NCI-H1105 (cell line): ENCODE measurements around the gene NPSR1.

Experiments
- DNase-seq: peaks from one replicate; lab custom pipeline; 2025; lab: John Stamatoyannopoulos, UW

The NPSR1 gene

DNA sequence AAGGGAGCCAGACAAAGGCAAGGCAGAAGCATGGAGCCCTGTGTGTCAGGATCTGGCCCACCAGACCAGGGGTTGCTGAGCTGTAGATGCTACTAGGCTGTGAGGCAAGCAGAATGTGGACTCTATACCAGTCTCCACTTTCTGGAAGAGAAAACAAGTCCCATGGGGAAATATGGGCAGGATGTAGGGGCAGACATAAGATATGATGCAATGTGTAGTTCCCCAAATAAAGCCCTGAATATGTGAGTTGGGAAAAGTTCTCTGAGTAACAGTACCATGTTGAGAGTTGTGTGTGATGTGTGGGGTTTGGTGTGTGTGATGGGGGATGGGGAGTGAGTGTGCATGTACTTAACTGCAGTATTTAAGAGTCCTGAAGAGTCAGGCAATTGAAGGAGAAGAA lies 62.3 kb downstream of the NPSR1 start:
- DNase-seq, result no peak

DNA sequence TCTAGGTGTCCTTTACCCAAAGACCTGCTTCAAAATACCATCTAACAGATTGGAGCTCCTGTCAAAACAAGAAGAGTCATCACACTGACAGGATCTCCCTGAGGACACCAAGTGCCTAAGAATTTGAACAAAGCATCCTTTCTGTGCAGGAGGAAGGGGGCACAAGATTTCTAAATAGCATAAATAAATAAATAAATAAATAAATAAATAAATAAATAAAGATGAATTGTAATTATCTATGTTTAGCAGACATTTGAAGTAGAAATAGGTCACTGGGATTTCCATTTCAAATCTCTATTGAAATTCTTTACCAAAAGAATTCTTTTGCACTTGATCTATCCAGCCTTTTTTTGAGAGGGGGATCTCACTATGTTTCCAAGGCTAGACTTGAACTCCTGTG lies 65.3 kb downstream of the NPSR1 start:
- DNase-seq, result no peak

GRCh38 chr7:34723866-34724490 lies 66.0 kb downstream of the NPSR1 start:
- DNase-seq, result no peak

DNA sequence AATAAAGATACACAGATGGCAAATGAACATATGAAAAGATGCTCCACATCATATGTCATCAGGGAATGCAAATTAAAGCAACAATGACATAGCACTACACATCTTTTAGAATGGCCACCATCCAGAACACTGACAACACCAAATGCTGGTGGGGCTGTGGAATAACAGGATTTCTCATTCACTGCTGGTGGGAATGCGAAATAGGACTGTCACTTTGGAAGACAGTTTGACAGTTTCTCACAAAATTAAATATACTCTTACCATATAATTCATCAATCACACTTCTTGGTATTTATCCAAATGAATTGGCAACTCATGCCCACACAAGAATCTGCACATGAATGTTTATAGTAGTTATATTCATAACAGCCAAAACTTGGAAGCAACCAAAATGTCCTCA lies 68.2 kb downstream of the NPSR1 start:
- no peak for DNase-seq

DNA sequence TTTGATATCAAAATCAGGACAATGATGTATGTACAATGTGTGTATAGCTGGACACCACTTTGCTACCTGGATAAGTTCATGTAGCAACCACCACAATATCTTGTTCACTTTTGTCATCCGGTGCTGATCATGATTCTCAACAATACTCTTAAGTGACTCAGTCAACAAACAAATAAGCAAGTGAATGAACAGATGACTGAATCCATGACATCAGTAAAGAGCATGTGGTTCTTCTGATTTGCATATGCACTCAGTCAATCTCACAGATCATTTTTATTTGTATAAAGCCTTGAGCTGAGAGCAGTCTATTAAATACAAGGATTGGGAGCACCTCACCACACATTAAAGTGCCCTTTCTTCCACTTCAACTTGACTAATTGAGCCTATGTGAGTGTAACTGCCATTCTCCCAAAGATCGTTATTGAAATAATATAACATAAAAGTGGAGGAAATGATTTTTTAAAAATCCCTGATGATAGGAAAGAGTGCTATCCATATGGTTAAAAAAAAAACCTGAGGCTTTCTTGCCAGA lies 69.5 kb downstream of the NPSR1 start:
- DNase-seq, result peak; percentile 42

DNA sequence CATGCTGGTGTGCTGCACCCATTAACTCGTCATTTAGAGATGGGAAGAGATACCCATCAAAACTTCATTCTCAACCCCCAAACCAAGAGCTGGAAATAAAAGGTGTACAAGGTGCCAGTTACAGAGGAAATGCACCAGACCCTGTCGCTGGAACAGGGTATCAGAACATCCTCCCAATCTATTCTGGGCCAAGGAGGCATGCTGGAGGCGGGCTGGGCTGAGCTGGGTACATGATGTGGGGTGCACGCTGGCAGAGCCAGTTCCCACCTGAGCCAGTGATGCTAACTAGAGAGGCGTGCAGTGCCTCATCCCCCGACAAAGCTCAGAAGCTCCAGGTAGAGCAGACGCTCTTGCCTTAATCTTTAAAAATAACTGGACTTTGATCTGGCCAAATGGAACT lies 70.1 kb downstream of the NPSR1 start:
- no peak for DNase-seq

DNA sequence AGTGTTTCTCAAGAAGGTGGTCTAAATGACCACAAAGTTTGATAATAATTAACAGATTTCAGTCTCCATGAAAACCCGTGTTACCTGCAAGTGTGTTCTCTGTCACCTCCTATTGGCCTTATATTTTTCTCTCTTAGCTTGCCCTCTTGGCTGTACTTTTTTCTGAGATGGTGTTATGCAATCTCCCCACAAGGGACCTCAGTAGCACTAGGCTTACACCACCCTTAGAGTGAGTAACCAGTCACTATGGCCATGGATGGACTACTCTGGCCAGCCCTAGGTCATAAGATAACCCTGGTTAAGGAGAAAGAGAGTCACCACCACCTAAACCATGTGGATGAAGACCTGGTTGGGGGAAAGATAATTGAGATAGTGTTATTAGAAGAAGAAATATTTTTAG lies 76.8 kb downstream of the NPSR1 start:
- DNase-seq, result no peak

GRCh38 chr7:34735526-34735925 lies 77.5 kb downstream of the NPSR1 start:
- no peak for DNase-seq

DNA sequence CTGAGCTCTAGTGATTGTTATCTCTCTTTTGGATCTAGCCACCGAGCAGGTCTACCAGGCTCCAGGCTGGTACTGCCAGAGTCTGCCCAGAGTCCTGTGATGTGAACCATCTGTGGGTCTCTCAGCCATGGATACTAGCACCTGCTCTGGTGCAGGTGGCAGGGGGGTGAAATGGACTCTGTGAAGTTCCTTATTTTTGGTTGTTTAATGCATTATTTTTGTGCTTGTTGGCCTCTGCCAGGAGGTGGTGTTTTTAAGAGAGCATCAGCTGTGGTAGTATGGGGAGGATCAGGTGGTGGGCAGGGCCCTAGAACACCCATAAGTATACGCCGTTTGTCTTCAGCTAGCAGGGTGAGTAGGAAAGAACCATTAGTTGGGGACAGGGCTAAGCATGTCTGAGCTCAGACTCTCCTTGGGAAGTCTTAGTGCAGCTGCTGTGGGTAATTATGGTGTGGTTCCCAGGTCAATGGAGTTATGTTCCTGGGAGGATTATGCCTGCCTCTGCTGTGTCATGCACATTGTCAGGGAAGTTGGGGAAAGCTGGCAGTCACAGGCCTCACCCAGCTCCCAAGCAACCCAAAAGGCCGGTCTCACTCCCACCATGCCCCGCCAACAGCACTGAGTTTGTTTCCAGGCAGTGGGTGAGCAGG lies 81.8 kb downstream of the NPSR1 start:
- DNase-seq, result no peak

DNA sequence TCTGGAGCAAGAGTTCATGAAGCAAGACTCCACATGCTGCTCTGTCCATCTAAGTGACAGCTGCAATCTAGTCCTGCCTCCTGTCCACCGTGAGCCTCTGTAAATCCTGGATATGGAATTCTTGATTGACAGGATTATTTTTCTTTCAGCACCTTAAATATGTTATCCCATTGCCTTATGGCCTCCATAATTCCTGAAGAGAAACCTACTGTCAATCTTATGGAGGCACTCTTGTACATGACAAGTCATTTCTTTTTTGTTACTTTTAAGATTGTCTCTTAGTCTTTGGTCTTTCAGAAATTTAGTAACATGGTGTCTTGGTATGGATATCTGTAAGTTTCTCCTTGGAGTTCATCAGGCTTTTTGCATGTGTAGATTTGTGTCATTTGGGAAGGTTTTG lies 82.8 kb downstream of the NPSR1 start:
- DNase-seq, result no peak

- peak; percentile 46 for DNase-seq
These were observed 89.3 kb downstream of the NPSR1 start for GRCh38 chr7:34747176-34747781.

GRCh38 chr7:34747867-34748727 lies 90.1 kb downstream of the NPSR1 start:
- DNase-seq, result peak; percentile 93

- no peak for DNase-seq
These were observed 90.7 kb downstream of the NPSR1 start for GRCh38 chr7:34748728-34749089.

GRCh38 chr7:34749446-34749845 lies 91.4 kb downstream of the NPSR1 start:
- DNase-seq, result no peak

DNA sequence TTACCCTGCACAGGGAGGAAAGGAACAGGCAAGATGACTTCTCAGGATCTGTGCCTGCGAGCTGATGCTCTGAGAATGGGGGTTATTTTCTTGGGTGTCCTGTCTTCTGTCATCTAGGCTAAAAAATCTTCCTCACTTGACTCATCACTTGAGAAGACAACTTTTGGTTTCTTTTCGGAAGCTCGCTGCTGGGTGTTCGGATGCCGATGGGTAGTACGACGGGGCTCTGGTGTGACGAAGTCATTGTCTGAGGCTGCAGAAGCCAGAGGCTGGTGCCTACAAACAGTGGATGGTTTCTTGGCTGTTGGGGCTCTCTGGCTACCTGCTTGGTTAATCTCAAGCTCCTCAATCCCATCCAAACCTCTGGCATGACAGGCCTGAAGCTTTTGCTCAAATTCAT lies 92.2 kb downstream of the NPSR1 start:
- DNase-seq, result no peak

GRCh38 chr7:34750636-34751035 lies 92.6 kb downstream of the NPSR1 start:
- DNase-seq, result no peak

DNA sequence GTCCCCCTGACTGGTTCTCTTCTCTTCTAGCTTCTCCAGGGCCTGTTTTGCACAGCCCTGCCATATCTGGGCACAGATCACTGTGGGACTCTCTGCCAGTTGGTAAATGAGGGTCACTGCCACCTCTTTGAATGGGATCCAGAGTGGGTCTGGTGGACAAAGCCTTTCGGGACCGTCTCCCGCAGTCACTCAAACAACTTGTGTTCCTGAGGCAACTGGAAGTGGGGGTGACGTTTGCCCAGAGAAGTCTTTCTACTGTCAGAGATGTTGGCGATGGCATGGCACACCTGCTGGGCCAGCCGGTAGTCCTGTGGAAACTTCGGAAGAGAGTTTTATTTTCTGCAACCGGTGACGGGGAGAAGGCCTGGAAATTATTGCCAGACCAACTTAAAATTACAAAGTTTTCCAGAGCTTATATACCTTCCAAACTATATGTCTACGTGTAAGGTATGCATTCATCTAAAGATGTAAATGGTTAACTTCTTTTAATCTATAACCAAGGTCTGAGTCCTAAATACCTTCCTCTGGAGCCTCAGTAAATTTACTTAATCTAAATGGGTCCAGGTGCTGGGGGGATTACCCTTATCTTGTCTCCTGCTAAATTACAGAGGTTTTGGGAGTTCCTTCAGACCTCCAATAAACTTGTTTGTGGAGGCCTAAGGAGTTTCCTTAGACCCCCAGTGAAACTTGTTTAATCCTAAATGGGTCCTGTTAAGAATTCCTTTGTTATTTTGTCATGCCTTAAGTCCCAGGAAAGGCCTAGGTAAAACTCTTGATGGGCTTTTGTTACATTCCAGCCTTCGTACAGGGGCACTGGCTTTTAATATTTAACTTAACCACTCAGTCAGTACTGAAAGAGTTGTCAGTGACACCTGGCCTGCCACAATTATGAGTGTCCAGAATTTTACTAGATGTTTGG lies 94.0 kb downstream of the NPSR1 start:
- no peak for DNase-seq

DNA sequence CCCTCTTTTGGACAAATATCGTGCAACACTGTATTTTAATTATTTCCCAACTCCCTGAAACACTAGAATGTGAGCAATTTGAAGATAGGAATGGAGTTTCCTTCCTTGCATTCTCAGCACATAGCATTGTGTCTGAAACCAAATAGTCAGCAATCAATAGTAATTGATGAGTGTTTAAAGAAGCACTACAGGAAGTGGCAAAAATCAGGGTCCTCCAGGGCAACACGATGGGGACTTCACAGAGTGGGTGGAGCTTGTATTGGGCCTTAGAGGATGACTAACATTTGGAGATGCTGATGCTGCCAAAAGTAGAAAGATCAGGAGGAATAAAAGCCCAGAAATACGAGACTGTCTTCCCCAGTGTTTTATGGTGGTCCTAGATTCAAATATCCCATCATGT lies 94.9 kb downstream of the NPSR1 start:
- DNase-seq, result no peak

- DNase-seq, result no peak
These were observed 97.0 kb downstream of the NPSR1 start for GRCh38 chr7:34755008-34755407.

DNA sequence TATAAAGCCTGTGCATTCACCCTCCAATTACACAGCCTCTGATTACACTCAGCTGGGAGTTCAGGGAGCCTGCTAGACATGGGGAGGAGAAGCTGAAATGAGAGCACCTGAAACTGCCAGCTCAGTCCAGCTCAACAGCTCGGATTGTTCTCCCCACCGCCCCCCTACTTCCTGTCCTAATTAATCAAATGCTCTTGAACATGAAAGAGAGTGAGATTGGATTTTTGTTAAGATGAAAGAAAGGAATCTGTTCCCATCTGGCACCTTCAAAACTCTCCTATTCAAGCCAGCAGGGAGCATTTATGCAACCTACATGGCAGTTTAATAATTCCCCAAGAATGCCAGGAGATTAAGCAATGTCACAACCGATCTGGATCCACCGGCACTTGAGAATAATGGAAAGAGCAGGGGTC lies 98.0 kb downstream of the NPSR1 start:
- peak; percentile 54 for DNase-seq

GRCh38 chr7:34756691-34757090 lies 98.7 kb downstream of the NPSR1 start:
- peak; percentile 95 for DNase-seq
